ENCODE results near the gene PIP4K2A.

The PIP4K2A gene

GRCh38 chr10:22609719-22610465, 104.5 kb downstream of the PIP4K2A start:
- no peaks in the 10 kb centered on the region for H3K27me3 ChIP-seq (ENCODE audit: control insufficient read depth, insufficient read depth, low read length)
- H3K4me3 ChIP-seq (ENCODE audit: low read length): no peak overlapping the region
- H3K36me3 ChIP-seq (ENCODE audit: control insufficient read depth, insufficient read depth, low read length): no peaks in the 10 kb centered on the region
- H3K9ac ChIP-seq (ENCODE audit: low read length): no peak overlapping the region
- no peaks in the 10 kb centered on the region for H3K9me3 ChIP-seq (ENCODE audit: control insufficient read depth, low read length)
- peaks cover 1% of the 10 kb centered on the region for H3K4me1 ChIP-seq (ENCODE audit: control insufficient read depth, insufficient read depth, low read length)

GRCh38 chr10:22609251-22609650, 105.1 kb downstream of the PIP4K2A start:
- H3K4me1 ChIP-seq (ENCODE audit: control insufficient read depth, insufficient read depth, low read length): no peaks in the 10 kb centered on the region

GRCh38 chr10:22607261-22607660, 107.1 kb downstream of the PIP4K2A start:
- Histone ChIP-seq H3K4me3 (ENCODE audit: low read length) (no peak overlapping the region), H3K36me3 (ENCODE audit: control insufficient read depth, insufficient read depth, low read length) (no peaks in the 10 kb centered on the region), H3K9me3 (ENCODE audit: control insufficient read depth, low read length) (no peaks in the 10 kb centered on the region), H3K9ac (ENCODE audit: low read length) (no peak overlapping the region), H3K4me1 (ENCODE audit: control insufficient read depth, insufficient read depth, low read length) (no peaks in the 10 kb centered on the region), H3K27me3 (ENCODE audit: control insufficient read depth, insufficient read depth, low read length) (no peaks in the 10 kb centered on the region)

More at GRCh38 chr10:22609251-22609650, 105.1 kb downstream of the PIP4K2A start:
- Histone ChIP-seq H3K4me3 (ENCODE audit: low read length) (no peak overlapping the region), H3K36me3 (ENCODE audit: control insufficient read depth, insufficient read depth, low read length) (no peaks in the 10 kb centered on the region), H3K27me3 (ENCODE audit: control insufficient read depth, insufficient read depth, low read length) (no peaks in the 10 kb centered on the region), H3K9me3 (ENCODE audit: control insufficient read depth, low read length) (no peaks in the 10 kb centered on the region), H3K9ac (ENCODE audit: low read length) (no peak overlapping the region)

- Histone ChIP-seq H3K9ac (ENCODE audit: low read length) (no peak overlapping the region), H3K27me3 (ENCODE audit: control insufficient read depth, insufficient read depth, low read length) (no peaks in the 10 kb centered on the region), H3K4me1 (ENCODE audit: control insufficient read depth, insufficient read depth, low read length) (no peaks in the 10 kb centered on the region), H3K36me3 (ENCODE audit: control insufficient read depth, insufficient read depth, low read length) (no peaks in the 10 kb centered on the region), H3K9me3 (ENCODE audit: control insufficient read depth, low read length) (no peaks in the 10 kb centered on the region), H3K4me3 (ENCODE audit: low read length) (no peak overlapping the region)
These were observed 108.2 kb downstream of the PIP4K2A start for GRCh38 chr10:22606164-22606614.

- Histone ChIP-seq H3K4me3 (ENCODE audit: low read length) (no peak overlapping the region), H3K36me3 (ENCODE audit: control insufficient read depth, insufficient read depth, low read length) (no peaks in the 10 kb centered on the region), H3K9ac (ENCODE audit: low read length) (no peak overlapping the region), H3K4me1 (ENCODE audit: control insufficient read depth, insufficient read depth, low read length) (no peaks in the 10 kb centered on the region), H3K9me3 (ENCODE audit: control insufficient read depth, low read length) (no peaks in the 10 kb centered on the region), H3K27me3 (ENCODE audit: control insufficient read depth, insufficient read depth, low read length) (no peaks in the 10 kb centered on the region)
These were observed 109.2 kb downstream of the PIP4K2A start for GRCh38 chr10:22605168-22605567.

- H3K9ac ChIP-seq (ENCODE audit: low read length): no peak overlapping the region
- H3K4me1 ChIP-seq (ENCODE audit: control insufficient read depth, insufficient read depth, low read length): no peaks in the 10 kb centered on the region
- no peaks in the 10 kb centered on the region for H3K27me3 ChIP-seq (ENCODE audit: control insufficient read depth, insufficient read depth, low read length)
- no peaks in the 10 kb centered on the region for H3K9me3 ChIP-seq (ENCODE audit: control insufficient read depth, low read length)
- no peaks in the 10 kb centered on the region for H3K36me3 ChIP-seq (ENCODE audit: control insufficient read depth, insufficient read depth, low read length)
- H3K4me3 ChIP-seq (ENCODE audit: low read length): no peak overlapping the region
These were observed 109.8 kb downstream of the PIP4K2A start for GRCh38 chr10:22604344-22605126.

GRCh38 chr10:22603581-22603980, 110.8 kb downstream of the PIP4K2A start:
- no peaks in the 10 kb centered on the region for H3K36me3 ChIP-seq (ENCODE audit: control insufficient read depth, insufficient read depth, low read length)
- no peaks in the 10 kb centered on the region for H3K27me3 ChIP-seq (ENCODE audit: control insufficient read depth, insufficient read depth, low read length)
- H3K4me1 ChIP-seq (ENCODE audit: control insufficient read depth, insufficient read depth, low read length): peaks cover 7% of the 10 kb centered on the region
- no peaks in the 10 kb centered on the region for H3K9me3 ChIP-seq (ENCODE audit: control insufficient read depth, low read length)
- H3K9ac ChIP-seq (ENCODE audit: low read length): no peak overlapping the region
- no peak overlapping the region for H3K4me3 ChIP-seq (ENCODE audit: low read length)

- Histone ChIP-seq H3K36me3 (ENCODE audit: control insufficient read depth, insufficient read depth, low read length) (no peaks in the 10 kb centered on the region), H3K4me3 (ENCODE audit: low read length) (no peak overlapping the region), H3K4me1 (ENCODE audit: control insufficient read depth, insufficient read depth, low read length) (peaks cover 7% of the 10 kb centered on the region), H3K9me3 (ENCODE audit: control insufficient read depth, low read length) (no peaks in the 10 kb centered on the region), H3K9ac (ENCODE audit: low read length) (no peak overlapping the region), H3K27me3 (ENCODE audit: control insufficient read depth, insufficient read depth, low read length) (no peaks in the 10 kb centered on the region)
These were observed 112.8 kb downstream of the PIP4K2A start for GRCh38 chr10:22601618-22602017.

- peaks cover 7% of the 10 kb centered on the region for H3K4me1 ChIP-seq (ENCODE audit: control insufficient read depth, insufficient read depth, low read length)
- no peaks in the 10 kb centered on the region for H3K36me3 ChIP-seq (ENCODE audit: control insufficient read depth, insufficient read depth, low read length)
- no peaks in the 10 kb centered on the region for H3K9me3 ChIP-seq (ENCODE audit: control insufficient read depth, low read length)
These were observed 114.6 kb downstream of the PIP4K2A start for GRCh38 chr10:22599636-22600228.

GRCh38 chr10:22599048-22599561, 115.3 kb downstream of the PIP4K2A start:
- no peaks in the 10 kb centered on the region for H3K27me3 ChIP-seq (ENCODE audit: control insufficient read depth, insufficient read depth, low read length)
- H3K9ac ChIP-seq (ENCODE audit: low read length): no peak overlapping the region
- H3K36me3 ChIP-seq (ENCODE audit: control insufficient read depth, insufficient read depth, low read length): no peaks in the 10 kb centered on the region
- H3K9me3 ChIP-seq (ENCODE audit: control insufficient read depth, low read length): no peaks in the 10 kb centered on the region
- peaks cover 7% of the 10 kb centered on the region for H3K4me1 ChIP-seq (ENCODE audit: control insufficient read depth, insufficient read depth, low read length)
- H3K4me3 ChIP-seq (ENCODE audit: low read length): no peak overlapping the region

More at GRCh38 chr10:22599636-22600228, 114.6 kb downstream of the PIP4K2A start:
- Histone ChIP-seq H3K4me3 (ENCODE audit: low read length) (no peak overlapping the region), H3K9ac (ENCODE audit: low read length) (no peak overlapping the region), H3K27me3 (ENCODE audit: control insufficient read depth, insufficient read depth, low read length) (no peaks in the 10 kb centered on the region)

GRCh38 chr10:22598478-22598877, 115.9 kb downstream of the PIP4K2A start:
- Histone ChIP-seq H3K9ac (ENCODE audit: low read length) (no peak overlapping the region), H3K36me3 (ENCODE audit: control insufficient read depth, insufficient read depth, low read length) (no peaks in the 10 kb centered on the region), H3K9me3 (ENCODE audit: control insufficient read depth, low read length) (no peaks in the 10 kb centered on the region), H3K4me3 (ENCODE audit: low read length) (no peak overlapping the region), H3K27me3 (ENCODE audit: control insufficient read depth, insufficient read depth, low read length) (no peaks in the 10 kb centered on the region), H3K4me1 (ENCODE audit: control insufficient read depth, insufficient read depth, low read length) (peaks cover 7% of the 10 kb centered on the region)

GRCh38 chr10:22597138-22597537, 117.2 kb downstream of the PIP4K2A start:
- Histone ChIP-seq H3K36me3 (ENCODE audit: control insufficient read depth, insufficient read depth, low read length) (no peaks in the 10 kb centered on the region), H3K4me1 (ENCODE audit: control insufficient read depth, insufficient read depth, low read length) (peaks cover 7% of the 10 kb centered on the region), H3K9ac (ENCODE audit: low read length) (no peak overlapping the region), H3K4me3 (ENCODE audit: low read length) (no peak overlapping the region), H3K9me3 (ENCODE audit: control insufficient read depth, low read length) (no peaks in the 10 kb centered on the region), H3K27me3 (ENCODE audit: control insufficient read depth, insufficient read depth, low read length) (no peaks in the 10 kb centered on the region)

All from mucosa of stomach (tissue), 1 donor.